ENCODE results near the gene CD84.

DNA sequence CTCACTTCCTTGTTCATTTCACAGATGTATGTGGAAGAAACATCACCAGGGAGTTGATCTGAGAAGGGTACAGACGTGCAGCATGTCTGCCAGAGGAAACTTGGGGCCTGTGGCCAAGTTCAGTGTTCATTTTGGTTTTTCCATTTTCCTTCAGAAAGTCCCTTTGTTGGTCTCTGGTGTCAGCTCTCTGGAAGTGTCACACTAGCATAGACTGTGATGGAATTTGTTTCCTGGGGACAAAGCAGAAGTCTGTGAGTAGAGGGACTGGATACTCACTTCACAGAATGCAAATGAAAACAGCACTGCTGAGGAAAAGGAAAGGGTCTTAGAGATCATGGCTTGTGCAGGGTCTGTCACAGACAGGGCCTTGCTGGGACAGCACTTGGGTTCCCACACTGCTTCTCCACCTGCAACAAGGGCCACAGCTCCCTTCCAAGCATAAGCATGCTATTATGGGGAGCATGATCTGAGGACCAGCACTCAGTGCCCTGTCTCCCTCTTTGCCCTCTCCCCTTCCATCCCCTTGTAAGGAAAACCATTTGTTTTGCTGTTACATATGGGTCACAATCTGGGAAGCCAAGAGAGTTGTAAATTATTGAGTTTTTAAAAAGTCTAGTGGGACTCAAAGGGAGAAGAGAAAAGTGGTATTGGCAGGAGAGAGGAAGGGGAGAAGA is 31.4 kb upstream of the CD84 start:
- TF ChIP-seq POLR2A (IDR thresholded peaks at IDR 0.05): no peak
- TF ChIP-seq, protein P1, sequence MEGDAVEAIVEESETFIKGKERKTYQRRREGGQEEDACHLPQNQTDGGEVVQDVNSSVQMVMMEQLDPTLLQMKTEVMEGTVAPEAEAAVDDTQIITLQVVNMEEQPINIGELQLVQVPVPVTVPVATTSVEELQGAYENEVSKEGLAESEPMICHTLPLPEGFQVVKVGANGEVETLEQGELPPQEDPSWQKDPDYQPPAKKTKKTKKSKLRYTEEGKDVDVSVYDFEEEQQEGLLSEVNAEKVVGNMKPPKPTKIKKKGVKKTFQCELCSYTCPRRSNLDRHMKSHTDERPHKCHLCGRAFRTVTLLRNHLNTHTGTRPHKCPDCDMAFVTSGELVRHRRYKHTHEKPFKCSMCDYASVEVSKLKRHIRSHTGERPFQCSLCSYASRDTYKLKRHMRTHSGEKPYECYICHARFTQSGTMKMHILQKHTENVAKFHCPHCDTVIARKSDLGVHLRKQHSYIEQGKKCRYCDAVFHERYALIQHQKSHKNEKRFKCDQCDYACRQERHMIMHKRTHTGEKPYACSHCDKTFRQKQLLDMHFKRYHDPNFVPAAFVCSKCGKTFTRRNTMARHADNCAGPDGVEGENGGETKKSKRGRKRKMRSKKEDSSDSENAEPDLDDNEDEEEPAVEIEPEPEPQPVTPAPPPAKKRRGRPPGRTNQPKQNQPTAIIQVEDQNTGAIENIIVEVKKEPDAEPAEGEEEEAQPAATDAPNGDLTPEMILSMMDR (IDR thresholded peaks at IDR 0.05): no peak
